Vagina (tissue), 2 donors: ENCODE results near the gene KRTAP29-1.

Source experiments
- POLR2A ChIP-seq, 2 donors: fragments of 450-650 bp; IDR thresholded peaks; one replicate each; pipeline ENCODE4 v1.6.1; 2017; ENCODE audit warnings: antibody characterized with exemption in 2 of 2, mild to moderate bottlenecking in 2 of 2, moderate library complexity in 2 of 2
- TF ChIP-seq, protein P1 (sequence below), 3 experiments: fragments of 450-650 bp in 2 of 3; fragments of 200-600 bp in 1 of 3; sonication (generic) in 1 of 3; IDR thresholded peaks; one replicate each; pipeline ENCODE4 v1.5.1; 2017 to 2019; ENCODE audit warnings: antibody characterized with exemption in 3 of 3, mild to moderate bottlenecking in 2 of 3, moderate library complexity in 2 of 3

DNA sequence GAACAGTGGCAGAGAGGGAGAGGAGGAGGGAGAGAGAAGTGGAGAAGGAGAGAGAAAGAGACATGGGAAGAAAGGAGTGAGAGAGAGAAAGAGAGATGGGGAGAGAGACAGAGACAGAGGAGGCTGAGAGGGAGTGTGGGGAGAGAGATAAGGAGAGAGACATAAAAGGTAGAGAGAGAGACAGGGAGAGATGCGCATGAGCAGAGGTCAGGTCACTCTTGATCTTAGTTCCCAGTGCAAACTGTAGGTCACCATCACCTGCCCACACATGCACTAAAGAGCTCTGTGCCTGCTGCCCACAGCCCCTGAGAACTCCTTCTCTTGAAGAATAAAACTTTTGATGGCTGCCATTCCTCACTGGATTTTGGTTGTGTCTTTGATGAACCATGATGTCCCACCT, 33.1 kb upstream of the KRTAP29-1 start:
- TF ChIP-seq POLR2A (IDR thresholded peaks at IDR 0.05): no peak
- TF ChIP-seq, protein P1, sequence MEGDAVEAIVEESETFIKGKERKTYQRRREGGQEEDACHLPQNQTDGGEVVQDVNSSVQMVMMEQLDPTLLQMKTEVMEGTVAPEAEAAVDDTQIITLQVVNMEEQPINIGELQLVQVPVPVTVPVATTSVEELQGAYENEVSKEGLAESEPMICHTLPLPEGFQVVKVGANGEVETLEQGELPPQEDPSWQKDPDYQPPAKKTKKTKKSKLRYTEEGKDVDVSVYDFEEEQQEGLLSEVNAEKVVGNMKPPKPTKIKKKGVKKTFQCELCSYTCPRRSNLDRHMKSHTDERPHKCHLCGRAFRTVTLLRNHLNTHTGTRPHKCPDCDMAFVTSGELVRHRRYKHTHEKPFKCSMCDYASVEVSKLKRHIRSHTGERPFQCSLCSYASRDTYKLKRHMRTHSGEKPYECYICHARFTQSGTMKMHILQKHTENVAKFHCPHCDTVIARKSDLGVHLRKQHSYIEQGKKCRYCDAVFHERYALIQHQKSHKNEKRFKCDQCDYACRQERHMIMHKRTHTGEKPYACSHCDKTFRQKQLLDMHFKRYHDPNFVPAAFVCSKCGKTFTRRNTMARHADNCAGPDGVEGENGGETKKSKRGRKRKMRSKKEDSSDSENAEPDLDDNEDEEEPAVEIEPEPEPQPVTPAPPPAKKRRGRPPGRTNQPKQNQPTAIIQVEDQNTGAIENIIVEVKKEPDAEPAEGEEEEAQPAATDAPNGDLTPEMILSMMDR (IDR thresholded peaks at IDR 0.05): no peak
